Breast epithelium (tissue), 3 donors: ENCODE data around the gene SPON1.

Source experiments
- POLR2A ChIP-seq: fragments of 450-650 bp; IDR thresholded peaks from one replicate; pipeline ENCODE4 v1.6.1; 2016; ENCODE audit warnings: antibody characterized with exemption, mild to moderate bottlenecking, moderate library complexity
- POLR2AphosphoS5 ChIP-seq, 3 donors: sonication (generic); formaldehyde crosslinking; IDR thresholded peaks; one replicate each; pipeline ENCODE4 v1.6.1; 2017; ENCODE audit warnings: antibody characterized with exemption in 3 of 3
- TF ChIP-seq, protein P1 (sequence below), 3 donors: fragments of 450-650 bp; IDR thresholded peaks; one replicate each; pipeline ENCODE4 v1.5.1; 2016 to 2017; ENCODE audit warnings: antibody characterized with exemption in 3 of 3, mild to moderate bottlenecking in 3 of 3, moderate library complexity in 3 of 3

DNA sequence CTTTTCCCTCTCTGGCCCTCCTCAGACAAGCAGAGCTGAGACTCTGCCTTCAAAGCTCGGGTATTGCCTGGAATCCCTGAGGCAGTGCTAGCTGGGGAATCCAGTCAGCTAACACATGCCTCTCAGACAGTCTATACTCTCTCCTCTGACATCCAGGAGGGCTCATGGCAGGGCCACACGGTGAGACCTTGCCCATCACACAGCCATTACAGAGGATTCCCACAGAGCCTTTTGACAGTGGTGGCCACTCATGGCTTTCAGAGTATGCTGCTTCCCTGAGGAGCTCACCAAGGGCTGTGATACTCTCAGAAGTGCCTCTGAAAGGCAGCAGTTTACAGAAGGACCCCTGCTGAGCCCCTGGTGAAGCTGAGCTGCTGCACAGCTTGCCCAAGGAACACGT, 231.1 kb downstream of the SPON1 start:
- TF ChIP-seq, protein P1, sequence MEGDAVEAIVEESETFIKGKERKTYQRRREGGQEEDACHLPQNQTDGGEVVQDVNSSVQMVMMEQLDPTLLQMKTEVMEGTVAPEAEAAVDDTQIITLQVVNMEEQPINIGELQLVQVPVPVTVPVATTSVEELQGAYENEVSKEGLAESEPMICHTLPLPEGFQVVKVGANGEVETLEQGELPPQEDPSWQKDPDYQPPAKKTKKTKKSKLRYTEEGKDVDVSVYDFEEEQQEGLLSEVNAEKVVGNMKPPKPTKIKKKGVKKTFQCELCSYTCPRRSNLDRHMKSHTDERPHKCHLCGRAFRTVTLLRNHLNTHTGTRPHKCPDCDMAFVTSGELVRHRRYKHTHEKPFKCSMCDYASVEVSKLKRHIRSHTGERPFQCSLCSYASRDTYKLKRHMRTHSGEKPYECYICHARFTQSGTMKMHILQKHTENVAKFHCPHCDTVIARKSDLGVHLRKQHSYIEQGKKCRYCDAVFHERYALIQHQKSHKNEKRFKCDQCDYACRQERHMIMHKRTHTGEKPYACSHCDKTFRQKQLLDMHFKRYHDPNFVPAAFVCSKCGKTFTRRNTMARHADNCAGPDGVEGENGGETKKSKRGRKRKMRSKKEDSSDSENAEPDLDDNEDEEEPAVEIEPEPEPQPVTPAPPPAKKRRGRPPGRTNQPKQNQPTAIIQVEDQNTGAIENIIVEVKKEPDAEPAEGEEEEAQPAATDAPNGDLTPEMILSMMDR (IDR thresholded peaks at IDR 0.05) = no peak
- TF ChIP-seq POLR2A (no peak), POLR2AphosphoS5 (IDR thresholded peaks at IDR 0.05) (no peak)
